ENCODE data around the gene CTDSPL.

DNA sequence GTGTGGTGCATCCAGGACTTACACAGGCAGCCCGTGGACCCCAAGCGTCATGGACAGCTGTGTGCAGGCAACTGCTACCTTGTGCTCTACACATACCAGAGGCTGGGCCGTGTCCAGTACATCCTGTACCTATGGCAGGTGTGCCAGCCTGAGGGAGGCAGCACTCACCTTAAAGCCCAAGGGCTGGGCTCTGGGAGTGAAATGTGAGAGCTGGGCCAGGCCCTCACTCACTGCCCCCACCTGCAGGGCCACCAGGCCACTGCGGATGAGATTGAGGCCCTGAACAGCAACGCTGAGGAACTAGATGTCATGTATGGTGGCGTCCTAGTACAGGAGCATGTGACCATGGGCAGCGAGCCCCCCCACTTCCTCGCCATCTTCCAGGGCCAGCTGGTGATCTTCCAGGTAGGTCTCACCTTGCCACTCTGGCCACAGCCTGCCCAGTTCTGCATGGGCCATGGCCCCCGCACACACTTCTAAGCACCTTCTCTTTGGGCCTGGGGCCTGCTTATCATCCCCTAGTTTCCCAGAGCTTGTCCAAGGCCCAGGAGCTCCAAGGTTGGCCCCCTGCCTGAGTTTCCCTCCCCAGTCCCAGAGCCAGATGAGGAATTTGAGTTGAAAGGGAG lies 139.9 kb downstream of the CTDSPL start:
- TF ChIP-seq YY1 (IDR thresholded peaks at IDR 0.05; ENCODE audit: insufficient read depth, insufficient read length), result no peak
- no peak for TF ChIP-seq SUZ12 (IDR thresholded peaks at IDR 0.05; ENCODE audit: extremely low read depth, insufficient read depth, insufficient read length)
- TF ChIP-seq ZNF274 (IDR thresholded peaks at IDR 0.05; ENCODE audit: low read depth, low read length), result no peak
